Measurements from ENCODE around the gene PSAPL1. TPM values are rescaled to one million over a fixed set of nuclear protein-coding genes. Genes with fewer than 3 reads are reported as not detected.

The PSAPL1 gene
- polyA plus RNA-seq, 1 donor from 2014 or later = not detected

DNA sequence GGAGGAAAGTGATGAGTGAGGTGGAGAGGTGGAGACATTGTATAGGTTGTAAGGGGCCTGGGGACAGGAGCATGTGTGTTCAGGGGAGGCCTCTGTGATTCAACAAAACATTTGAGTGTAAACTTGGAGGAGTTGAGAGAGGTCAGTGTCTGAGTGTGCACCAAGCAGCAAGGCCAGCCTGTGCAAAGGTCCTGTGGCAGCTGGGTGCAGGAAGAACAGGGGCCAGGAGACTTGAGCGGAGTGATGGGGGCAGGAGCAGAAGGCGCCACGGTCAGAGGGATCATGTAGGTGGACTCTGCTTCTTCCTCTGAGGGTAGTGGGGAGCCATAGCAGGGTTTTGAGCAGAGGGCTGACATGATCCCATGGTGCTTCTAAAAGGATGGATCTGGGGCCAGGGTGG lies 9.6 kb upstream of the PSAPL1 start:
- Histone ChIP-seq H3K27me3 (ENCODE audit: insufficient read depth, low read depth, low read length) (no peaks in the 10 kb centered on the region), H3K4me2 (ENCODE audit: low read length) (no peak overlapping the region), H3K9me2 (ENCODE audit: insufficient read depth, low read length) (no peaks in the 10 kb centered on the region), H3K9me3 (ENCODE audit: low read length) (no peaks in the 10 kb centered on the region), H3K9ac (ENCODE audit: low read length) (no peak overlapping the region), H3K79me2 (replicated peaks; ENCODE audit: insufficient read depth, low read length) (no peaks in the 10 kb centered on the region), H3K4me3 (ENCODE audit: low read length) (no peak overlapping the region), H3K27ac (ENCODE audit: low read length) (no peak overlapping the region), H2AFZ (ENCODE audit: low read depth, low read length) (no peak overlapping the region), H4K20me1 (ENCODE audit: insufficient read depth) (no peaks in the 10 kb centered on the region), H3F3A (ENCODE audit: insufficient read depth, low read length, poor library complexity, severe bottlenecking) (no peaks in the 10 kb centered on the region), H3K36me3 (ENCODE audit: insufficient read depth, low read length) (no peaks in the 10 kb centered on the region)
- TF ChIP-seq POLR2AphosphoS5 (IDR thresholded peaks at IDR 0.05) (no peak), SMC3 (conservative IDR thresholded peaks at IDR 0.05; ENCODE audit: poor library complexity) (no peak), TAF1 (IDR thresholded peaks at IDR 0.05; ENCODE audit: low read depth) (no peak), MXI1 (conservative IDR thresholded peaks at IDR 0.05; ENCODE audit: poor library complexity, severe bottlenecking) (no peak), EP300 (conservative IDR thresholded peaks at IDR 0.05; ENCODE audit: poor library complexity, severe bottlenecking) (no peak), RAD21 (conservative IDR thresholded peaks at IDR 0.05) (no peak), EZH2 (IDR thresholded peaks at IDR 0.05; ENCODE audit: borderline replicate concordance, insufficient read depth, low read length, poor library complexity, severe bottlenecking) (no peak)
- TF ChIP-seq, protein P1, sequence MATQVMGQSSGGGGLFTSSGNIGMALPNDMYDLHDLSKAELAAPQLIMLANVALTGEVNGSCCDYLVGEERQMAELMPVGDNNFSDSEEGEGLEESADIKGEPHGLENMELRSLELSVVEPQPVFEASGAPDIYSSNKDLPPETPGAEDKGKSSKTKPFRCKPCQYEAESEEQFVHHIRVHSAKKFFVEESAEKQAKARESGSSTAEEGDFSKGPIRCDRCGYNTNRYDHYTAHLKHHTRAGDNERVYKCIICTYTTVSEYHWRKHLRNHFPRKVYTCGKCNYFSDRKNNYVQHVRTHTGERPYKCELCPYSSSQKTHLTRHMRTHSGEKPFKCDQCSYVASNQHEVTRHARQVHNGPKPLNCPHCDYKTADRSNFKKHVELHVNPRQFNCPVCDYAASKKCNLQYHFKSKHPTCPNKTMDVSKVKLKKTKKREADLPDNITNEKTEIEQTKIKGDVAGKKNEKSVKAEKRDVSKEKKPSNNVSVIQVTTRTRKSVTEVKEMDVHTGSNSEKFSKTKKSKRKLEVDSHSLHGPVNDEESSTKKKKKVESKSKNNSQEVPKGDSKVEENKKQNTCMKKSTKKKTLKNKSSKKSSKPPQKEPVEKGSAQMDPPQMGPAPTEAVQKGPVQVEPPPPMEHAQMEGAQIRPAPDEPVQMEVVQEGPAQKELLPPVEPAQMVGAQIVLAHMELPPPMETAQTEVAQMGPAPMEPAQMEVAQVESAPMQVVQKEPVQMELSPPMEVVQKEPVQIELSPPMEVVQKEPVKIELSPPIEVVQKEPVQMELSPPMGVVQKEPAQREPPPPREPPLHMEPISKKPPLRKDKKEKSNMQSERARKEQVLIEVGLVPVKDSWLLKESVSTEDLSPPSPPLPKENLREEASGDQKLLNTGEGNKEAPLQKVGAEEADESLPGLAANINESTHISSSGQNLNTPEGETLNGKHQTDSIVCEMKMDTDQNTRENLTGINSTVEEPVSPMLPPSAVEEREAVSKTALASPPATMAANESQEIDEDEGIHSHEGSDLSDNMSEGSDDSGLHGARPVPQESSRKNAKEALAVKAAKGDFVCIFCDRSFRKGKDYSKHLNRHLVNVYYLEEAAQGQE (IDR thresholded peaks at IDR 0.05; ENCODE audit: borderline replicate concordance) = no peak
- TF ChIP-seq, protein P2, sequence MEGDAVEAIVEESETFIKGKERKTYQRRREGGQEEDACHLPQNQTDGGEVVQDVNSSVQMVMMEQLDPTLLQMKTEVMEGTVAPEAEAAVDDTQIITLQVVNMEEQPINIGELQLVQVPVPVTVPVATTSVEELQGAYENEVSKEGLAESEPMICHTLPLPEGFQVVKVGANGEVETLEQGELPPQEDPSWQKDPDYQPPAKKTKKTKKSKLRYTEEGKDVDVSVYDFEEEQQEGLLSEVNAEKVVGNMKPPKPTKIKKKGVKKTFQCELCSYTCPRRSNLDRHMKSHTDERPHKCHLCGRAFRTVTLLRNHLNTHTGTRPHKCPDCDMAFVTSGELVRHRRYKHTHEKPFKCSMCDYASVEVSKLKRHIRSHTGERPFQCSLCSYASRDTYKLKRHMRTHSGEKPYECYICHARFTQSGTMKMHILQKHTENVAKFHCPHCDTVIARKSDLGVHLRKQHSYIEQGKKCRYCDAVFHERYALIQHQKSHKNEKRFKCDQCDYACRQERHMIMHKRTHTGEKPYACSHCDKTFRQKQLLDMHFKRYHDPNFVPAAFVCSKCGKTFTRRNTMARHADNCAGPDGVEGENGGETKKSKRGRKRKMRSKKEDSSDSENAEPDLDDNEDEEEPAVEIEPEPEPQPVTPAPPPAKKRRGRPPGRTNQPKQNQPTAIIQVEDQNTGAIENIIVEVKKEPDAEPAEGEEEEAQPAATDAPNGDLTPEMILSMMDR (IDR thresholded peaks at IDR 0.05; ENCODE audit: poor library complexity, severe bottlenecking) = no peak

DNA sequence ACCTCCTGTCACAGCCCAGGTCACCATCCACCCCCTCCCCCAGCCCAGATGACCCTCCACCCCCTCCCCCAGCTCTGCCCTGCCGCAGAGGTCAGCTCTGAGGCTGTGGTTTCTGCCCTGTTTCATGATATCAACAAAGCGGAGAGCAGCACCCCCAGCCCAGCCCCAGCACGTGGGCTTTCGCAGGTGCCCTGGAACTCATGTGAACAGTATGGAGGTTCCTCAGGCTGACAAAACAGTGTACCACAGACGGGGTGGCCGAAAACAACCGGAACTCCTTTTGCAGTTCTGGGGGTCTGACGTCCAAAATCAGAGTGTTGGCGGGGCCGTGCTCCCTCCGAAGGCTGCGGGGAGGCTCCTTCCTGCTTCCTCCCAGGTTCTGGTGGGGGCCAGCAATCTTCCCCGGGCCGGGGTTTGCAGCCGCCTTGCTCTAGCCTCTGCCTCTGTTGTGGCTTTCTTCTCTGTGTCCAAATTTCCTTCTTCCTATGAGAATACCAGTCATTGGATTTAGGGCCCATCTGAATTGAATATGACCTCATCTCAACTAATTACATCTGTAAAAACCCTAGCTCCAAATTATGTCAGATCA lies 7.9 kb upstream of the PSAPL1 start:
- no peak overlapping the region for H3K4me2 ChIP-seq (ENCODE audit: low read length)
- no peaks in the 10 kb centered on the region for H3K79me2 ChIP-seq (replicated peaks; ENCODE audit: insufficient read depth, low read length)
- H3K27ac ChIP-seq (ENCODE audit: low read length) = no peak overlapping the region

More for the DNA sequence above, 7.9 kb upstream of the PSAPL1 start:
- no peak overlapping the region for H3K4me3 ChIP-seq (ENCODE audit: low read length)
- no peak for TF ChIP-seq POLR2AphosphoS5 (IDR thresholded peaks at IDR 0.05)
- no peaks in the 10 kb centered on the region for H4K20me1 ChIP-seq (ENCODE audit: insufficient read depth)
- no peaks in the 10 kb centered on the region for H3K36me3 ChIP-seq (ENCODE audit: insufficient read depth, low read length)
- no peaks in the 10 kb centered on the region for H3K9me2 ChIP-seq (ENCODE audit: insufficient read depth, low read length)
- no peak overlapping the region for H2AFZ ChIP-seq (ENCODE audit: low read depth, low read length)
- H3K27me3 ChIP-seq (ENCODE audit: insufficient read depth, low read depth, low read length) = no peaks in the 10 kb centered on the region
- H3K9me3 ChIP-seq (ENCODE audit: low read length) = no peaks in the 10 kb centered on the region
- no peaks in the 10 kb centered on the region for H3F3A ChIP-seq (ENCODE audit: insufficient read depth, low read length, poor library complexity, severe bottlenecking)
- no peak overlapping the region for H3K9ac ChIP-seq (ENCODE audit: low read length)
